ENCODE results near the gene SYT14.

SYT14 gene

GRCh38 chr1:210072896-210073504 lies 135.0 kb downstream of the SYT14 start:
- no peaks in the 10 kb centered on the region for H4K20me1 ChIP-seq (ENCODE audit: insufficient read depth)
- no peak overlapping the region for H3K9ac ChIP-seq
- no peaks in the 10 kb centered on the region for H3K36me3 ChIP-seq (ENCODE audit: insufficient read depth)

DNA sequence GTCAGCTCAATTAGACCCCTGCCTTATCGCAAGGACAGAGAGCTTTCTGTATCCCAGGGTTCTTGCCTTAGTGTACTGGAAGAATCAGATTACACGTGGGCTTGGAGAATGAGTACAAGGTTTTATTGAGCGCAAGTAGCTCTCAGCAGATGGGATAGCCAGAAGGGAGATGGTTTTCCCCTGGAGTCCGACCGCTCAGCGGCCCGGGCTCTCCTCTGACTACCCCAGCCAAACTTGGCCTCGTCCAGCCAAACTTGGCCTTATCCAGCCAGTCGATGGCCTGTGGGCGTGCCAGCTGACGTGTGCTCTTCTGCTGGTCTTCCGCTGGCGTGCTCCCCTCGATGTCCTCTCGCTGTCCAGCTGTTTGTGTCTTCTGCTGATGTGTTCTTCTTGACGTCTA lies 136.9 kb downstream of the SYT14 start:
- no peak overlapping the region for H3K4me2 ChIP-seq

More at GRCh38 chr1:210072896-210073504, 135.0 kb downstream of the SYT14 start:
- Histone ChIP-seq H3K4me3 (IDR thresholded peaks at IDR 0.05; ENCODE audit: insufficient read depth, low read depth, low read length) (no peak overlapping the region), H3K27ac (no peak overlapping the region), H2AFZ (ENCODE audit: low read depth) (no peak overlapping the region), H3K79me2 (ENCODE audit: insufficient read depth, low read depth) (no peaks in the 10 kb centered on the region), H3K27me3 (ENCODE audit: insufficient read depth, low read depth) (no peaks in the 10 kb centered on the region), H3K4me2 (no peak overlapping the region), H3K4me1 (ENCODE audit: low read depth, poor library complexity, severe bottlenecking) (no peaks in the 10 kb centered on the region)
- no peak for TF ChIP-seq CTCF (conservative IDR thresholded peaks at IDR 0.05; ENCODE audit: low read depth, low read length)

GRCh38 chr1:210076620-210077019 lies 138.6 kb downstream of the SYT14 start:
- Histone ChIP-seq H3K79me2 (ENCODE audit: insufficient read depth, low read depth) (no peaks in the 10 kb centered on the region), H4K20me1 (ENCODE audit: insufficient read depth) (no peaks in the 10 kb centered on the region), H3K4me2 (no peak overlapping the region), H3K9ac (no peak overlapping the region), H3K36me3 (ENCODE audit: insufficient read depth) (no peaks in the 10 kb centered on the region), H3K27me3 (ENCODE audit: insufficient read depth, low read depth) (no peaks in the 10 kb centered on the region), H3K4me1 (ENCODE audit: low read depth, poor library complexity, severe bottlenecking) (no peaks in the 10 kb centered on the region), H3K4me3 (IDR thresholded peaks at IDR 0.05; ENCODE audit: insufficient read depth, low read depth, low read length) (no peak overlapping the region), H2AFZ (ENCODE audit: low read depth) (no peak overlapping the region), H3K27ac (no peak overlapping the region)
- no peak for TF ChIP-seq CTCF (conservative IDR thresholded peaks at IDR 0.05; ENCODE audit: low read depth, low read length)

More for the DNA sequence above, 136.9 kb downstream of the SYT14 start:
- Histone ChIP-seq H3K4me1 (ENCODE audit: low read depth, poor library complexity, severe bottlenecking) (no peaks in the 10 kb centered on the region), H3K36me3 (ENCODE audit: insufficient read depth) (no peaks in the 10 kb centered on the region), H3K9ac (no peak overlapping the region), H4K20me1 (ENCODE audit: insufficient read depth) (no peaks in the 10 kb centered on the region), H3K27ac (no peak overlapping the region), H3K4me3 (IDR thresholded peaks at IDR 0.05; ENCODE audit: insufficient read depth, low read depth, low read length) (no peak overlapping the region), H2AFZ (ENCODE audit: low read depth) (no peak overlapping the region), H3K27me3 (ENCODE audit: insufficient read depth, low read depth) (no peaks in the 10 kb centered on the region), H3K79me2 (ENCODE audit: insufficient read depth, low read depth) (no peaks in the 10 kb centered on the region)
- no peak for TF ChIP-seq CTCF (conservative IDR thresholded peaks at IDR 0.05; ENCODE audit: low read depth, low read length)

GRCh38 chr1:210081494-210081893 lies 143.5 kb downstream of the SYT14 start:
- no peak for TF ChIP-seq CTCF (conservative IDR thresholded peaks at IDR 0.05; ENCODE audit: low read depth, low read length)
- Histone ChIP-seq H3K27ac (no peak overlapping the region), H3K4me3 (IDR thresholded peaks at IDR 0.05; ENCODE audit: insufficient read depth, low read depth, low read length) (no peak overlapping the region), H3K9ac (no peak overlapping the region), H3K27me3 (ENCODE audit: insufficient read depth, low read depth) (no peaks in the 10 kb centered on the region), H3K36me3 (ENCODE audit: insufficient read depth) (no peaks in the 10 kb centered on the region), H3K4me1 (ENCODE audit: low read depth, poor library complexity, severe bottlenecking) (no peaks in the 10 kb centered on the region), H3K4me2 (no peak overlapping the region), H3K79me2 (ENCODE audit: insufficient read depth, low read depth) (no peaks in the 10 kb centered on the region), H4K20me1 (ENCODE audit: insufficient read depth) (no peaks in the 10 kb centered on the region), H2AFZ (ENCODE audit: low read depth) (no peak overlapping the region)

Data from KMS-11 (cell line).